ENCODE results near the gene ZCWPW1.
"Not testable (repeated sequence)": the region's sequence is repeated elsewhere in the genome, so short reads cannot be mapped to it uniquely, and the experiment has no call there.

Gene ZCWPW1

DNA sequence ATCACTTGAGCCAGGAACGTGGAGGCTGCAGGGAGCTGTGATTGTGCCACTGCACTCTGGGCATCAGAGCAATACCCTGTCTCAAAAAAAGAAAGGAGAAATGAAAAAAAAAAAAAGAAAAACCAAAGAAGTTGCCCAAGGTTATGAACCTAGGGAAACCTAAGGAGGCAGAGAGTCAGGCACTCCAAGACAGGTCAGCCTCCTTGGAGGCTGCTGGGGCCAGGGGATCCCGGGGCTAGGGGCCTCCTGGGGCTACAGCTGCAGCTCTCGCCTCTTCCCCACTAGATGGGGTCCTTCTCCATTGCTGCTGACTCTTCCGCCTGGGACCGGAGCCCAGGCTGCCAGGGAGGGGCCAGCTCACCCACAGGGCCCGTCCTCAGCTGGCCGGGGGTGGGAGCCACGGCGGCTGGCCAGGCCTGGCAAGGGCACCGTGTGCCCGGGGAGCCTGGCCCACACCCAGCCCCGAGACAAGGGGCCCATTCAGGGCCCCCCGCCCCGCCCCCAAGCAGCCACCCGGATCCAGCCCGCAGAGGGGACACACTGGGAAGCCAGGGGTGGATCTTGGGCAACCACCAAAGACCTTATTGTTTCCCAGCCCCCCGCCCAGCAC, 37.3 kb upstream of the ZCWPW1 start:
- ATAC-seq (no peak), DNase-seq (no peak)
- Mint-ChIP-seq H3K4me1 (peaks cover 34% of the 10 kb centered on the region), H3K27ac (peak overlapping the region in 1 of 2 donors; percentile 48), H3K27me3 (no peaks in the 10 kb centered on the region), H3K4me3 (no peak overlapping the region), H3K9me3 (no peaks in the 10 kb centered on the region)

- peaks cover 29% of the 10 kb centered on the region for H3K4me1 Mint-ChIP-seq
- DNase-seq (no peak), ATAC-seq (no peak)
- H3K27ac Mint-ChIP-seq: peak overlapping the region in 1 of 2 donors; percentile 48
- no peak overlapping the region for H3K4me3 Mint-ChIP-seq
- H3K27me3 Mint-ChIP-seq: no peaks in the 10 kb centered on the region
- H3K9me3 Mint-ChIP-seq: no peaks in the 10 kb centered on the region
Observed at GRCh38 chr7:100465299-100465698, 36.8 kb upstream of the ZCWPW1 start.

DNA sequence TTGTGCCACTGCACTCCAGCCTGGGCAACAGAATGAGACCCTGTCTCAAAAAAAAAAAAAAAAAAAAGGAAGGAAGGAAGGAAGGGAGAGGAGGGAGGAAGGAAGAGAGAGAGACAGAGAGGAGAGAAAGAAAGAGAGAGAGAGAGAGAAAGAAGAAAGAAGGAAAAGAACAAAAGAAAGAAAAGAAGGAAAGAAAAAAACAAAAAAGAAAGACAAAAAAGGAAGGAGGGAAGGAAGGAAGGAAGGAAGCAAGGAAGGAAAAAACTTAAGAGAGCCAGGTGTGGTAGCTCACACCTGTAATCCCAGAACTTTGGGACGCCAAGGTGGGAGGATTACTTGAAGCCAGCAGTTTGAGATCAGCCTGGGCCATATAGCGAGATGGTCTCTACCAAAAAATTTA, 36.3 kb upstream of the ZCWPW1 start:
- ATAC-seq (no peak), DNase-seq (no peak)
- Mint-ChIP-seq H3K9me3 (no peaks in the 10 kb centered on the region), H3K27me3 (no peaks in the 10 kb centered on the region), H3K4me3 (no peak overlapping the region), H3K4me1 (peaks cover 24% of the 10 kb centered on the region), H3K27ac (peak overlapping the region; percentile 31 to 41)

- peak within 1 kb of the TSS; percentile 31 to 41 for H3K27ac Mint-ChIP-seq
Observed at GRCh38 chr7:100464210-100464660, 35.7 kb upstream of the ZCWPW1 start, which contains the start of gene SPACDR. TSS of gene SPACDR (minus strand) at chr7:100464260. CDS start at chr7:100464025, 235 bp downstream.

GRCh38 chr7:100457033-100457432, 28.5 kb upstream of the ZCWPW1 start:
- no peak overlapping the region for H3K27ac Mint-ChIP-seq
- H3K4me1 Mint-ChIP-seq: peaks cover 26% of the 10 kb centered on the region
- no peaks in the 10 kb centered on the region for H3K27me3 Mint-ChIP-seq
- no peaks in the 10 kb centered on the region for H3K9me3 Mint-ChIP-seq
- DNase-seq (no peak), ATAC-seq (no peak)
- no peak overlapping the region for H3K4me3 Mint-ChIP-seq

More at GRCh38 chr7:100464210-100464660, 35.7 kb upstream of the ZCWPW1 start, which contains the start of gene SPACDR:
- H3K27me3 Mint-ChIP-seq: no peaks in the 10 kb centered on the region
- DNase-seq (no peak), ATAC-seq (no peak)
- H3K4me3 Mint-ChIP-seq: no peak within 1 kb of the TSS
- H3K9me3 Mint-ChIP-seq: no peaks in the 10 kb centered on the region
- H3K4me1 Mint-ChIP-seq: peaks cover 24% of the 10 kb centered on the region

GRCh38 chr7:100456562-100456961, 28.1 kb upstream of the ZCWPW1 start:
- Mint-ChIP-seq H3K4me1 (peaks cover 26% of the 10 kb centered on the region), H3K27ac (no peak overlapping the region), H3K9me3 (no peaks in the 10 kb centered on the region), H3K4me3 (no peak overlapping the region), H3K27me3 (no peaks in the 10 kb centered on the region)
- ATAC-seq (no peak), DNase-seq (no peak)

- H3K27ac Mint-ChIP-seq: no peak overlapping the region
- no peaks in the 10 kb centered on the region for H3K27me3 Mint-ChIP-seq
- DNase-seq (no peak), ATAC-seq (no peak)
- H3K9me3 Mint-ChIP-seq: no peaks in the 10 kb centered on the region
- H3K4me1 Mint-ChIP-seq: peaks cover 36% of the 10 kb centered on the region
- H3K4me3 Mint-ChIP-seq: no peak overlapping the region
Observed at GRCh38 chr7:100455206-100455605, 26.7 kb upstream of the ZCWPW1 start.

- peaks cover 33% of the 10 kb centered on the region for H3K4me1 Mint-ChIP-seq
- H3K27me3 Mint-ChIP-seq, H3K4me3 Mint-ChIP-seq, ATAC-seq, H3K9me3 Mint-ChIP-seq, DNase-seq: not testable (repeated sequence)
- H3K27ac Mint-ChIP-seq: peak overlapping the region in 1 of 2 donors; percentile 54
Observed at GRCh38 chr7:100453854-100454253, 25.4 kb upstream of the ZCWPW1 start.

DNA sequence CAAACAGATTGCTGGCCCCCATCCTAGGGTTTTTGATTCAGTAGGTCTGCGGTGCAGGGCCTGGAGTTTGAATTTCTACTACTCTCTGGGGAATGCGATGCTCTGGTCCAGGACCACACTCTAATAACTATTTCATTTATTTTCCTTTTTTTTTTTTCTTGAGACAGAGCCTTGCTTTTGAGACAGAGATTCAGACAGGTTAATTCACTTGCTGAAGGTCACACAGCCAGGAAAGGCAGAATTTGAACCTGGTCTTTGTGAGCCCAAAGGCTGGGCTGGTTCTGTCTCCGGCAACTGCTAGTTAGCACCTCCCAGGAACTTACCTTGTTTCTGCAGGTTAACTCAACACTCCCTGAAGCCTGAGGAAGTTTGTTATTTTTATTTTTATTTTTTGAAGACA, 24.0 kb upstream of the ZCWPW1 start:
- no peaks in the 10 kb centered on the region for H3K9me3 Mint-ChIP-seq
- H3K27ac Mint-ChIP-seq: no peak overlapping the region
- H3K4me1 Mint-ChIP-seq: peaks cover 33% of the 10 kb centered on the region
- H3K27me3 Mint-ChIP-seq: no peaks in the 10 kb centered on the region
- ATAC-seq (no peak), DNase-seq (no peak)
- H3K4me3 Mint-ChIP-seq: no peak overlapping the region

DNA sequence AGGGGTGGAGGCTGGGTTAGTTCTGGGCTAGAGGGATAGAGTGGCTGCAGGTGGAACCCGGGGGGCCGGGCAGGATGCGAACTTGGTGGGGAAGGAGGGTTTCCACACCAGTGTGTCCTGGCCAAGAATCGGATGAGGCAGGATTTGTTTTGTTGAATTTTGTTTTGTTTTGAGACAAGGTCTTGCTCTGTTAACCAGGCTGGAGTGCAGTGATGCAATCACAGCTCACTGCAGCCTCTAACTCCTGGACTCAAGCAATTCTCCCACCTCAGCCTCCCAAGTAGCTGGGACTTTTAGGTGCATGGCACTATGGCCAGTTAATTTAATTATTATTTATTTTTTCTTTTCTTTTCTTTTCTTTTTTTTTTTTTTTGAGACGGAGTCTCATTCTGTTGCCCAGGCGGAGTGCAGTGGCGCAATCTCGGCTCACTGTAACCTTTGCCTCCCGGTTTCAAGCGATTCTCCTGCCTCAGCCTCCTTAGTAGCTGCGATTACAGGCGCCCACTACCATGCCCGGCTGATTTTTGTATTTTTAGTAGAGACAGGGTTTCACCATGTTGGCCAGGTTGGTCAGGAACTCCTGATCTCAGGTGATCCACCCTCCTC, 20.8 kb upstream of the ZCWPW1 start:
- Mint-ChIP-seq H3K27me3 (no peaks in the 10 kb centered on the region), H3K27ac (no peak overlapping the region), H3K4me1 (peaks cover 36% of the 10 kb centered on the region), H3K4me3 (no peak overlapping the region), H3K9me3 (no peaks in the 10 kb centered on the region)
- DNase-seq: no peak
- no peak for ATAC-seq

DNA sequence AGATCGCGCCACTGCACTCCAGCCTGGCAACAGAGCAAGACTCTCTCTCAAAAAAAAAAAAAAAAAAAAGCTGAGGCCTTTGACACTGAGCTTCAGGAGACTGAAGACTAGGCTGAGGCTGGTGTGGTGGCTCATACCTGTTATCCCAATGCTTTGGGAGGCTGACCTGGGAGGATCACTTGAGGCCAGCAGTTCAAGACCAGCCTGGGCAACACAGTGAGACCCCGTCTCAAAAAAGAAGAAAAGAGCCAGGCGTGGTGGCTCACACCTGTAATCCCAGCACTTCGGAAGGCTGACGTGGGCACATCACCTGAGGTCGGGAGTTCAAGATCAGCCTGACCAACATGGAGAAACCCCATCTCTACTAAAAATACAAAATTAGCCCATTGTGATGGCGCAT, 18.9 kb upstream of the ZCWPW1 start:
- not testable (repeated sequence) for H3K27ac Mint-ChIP-seq, H3K9me3 Mint-ChIP-seq

DNA sequence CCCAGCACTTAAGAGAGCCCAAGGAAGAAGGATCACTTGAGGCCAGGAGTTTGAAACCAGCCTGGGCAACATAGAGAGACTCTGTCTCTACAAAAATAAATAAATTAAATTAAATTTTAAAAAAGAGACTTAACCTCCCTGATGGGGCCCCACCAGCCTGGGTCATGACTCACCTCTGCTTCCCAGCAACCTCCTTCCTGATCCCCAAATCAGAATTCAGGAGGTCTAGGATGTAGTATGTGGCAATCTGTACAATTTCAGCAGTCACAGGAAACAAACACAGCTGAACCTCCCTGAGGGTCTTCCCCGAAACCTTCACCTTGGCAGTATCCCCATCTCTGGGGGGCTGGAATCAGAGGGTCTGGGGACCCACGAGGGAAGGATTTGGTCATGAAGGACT, 17.5 kb upstream of the ZCWPW1 start:
- no peak overlapping the region for H3K4me3 Mint-ChIP-seq
- H3K9me3 Mint-ChIP-seq: no peaks in the 10 kb centered on the region
- ATAC-seq: no peak

More for the DNA sequence above, 18.9 kb upstream of the ZCWPW1 start:
- peaks cover 39% of the 10 kb centered on the region for H3K4me1 Mint-ChIP-seq
- H3K4me3 Mint-ChIP-seq, H3K27me3 Mint-ChIP-seq, DNase-seq, ATAC-seq: not testable (repeated sequence)

DNA sequence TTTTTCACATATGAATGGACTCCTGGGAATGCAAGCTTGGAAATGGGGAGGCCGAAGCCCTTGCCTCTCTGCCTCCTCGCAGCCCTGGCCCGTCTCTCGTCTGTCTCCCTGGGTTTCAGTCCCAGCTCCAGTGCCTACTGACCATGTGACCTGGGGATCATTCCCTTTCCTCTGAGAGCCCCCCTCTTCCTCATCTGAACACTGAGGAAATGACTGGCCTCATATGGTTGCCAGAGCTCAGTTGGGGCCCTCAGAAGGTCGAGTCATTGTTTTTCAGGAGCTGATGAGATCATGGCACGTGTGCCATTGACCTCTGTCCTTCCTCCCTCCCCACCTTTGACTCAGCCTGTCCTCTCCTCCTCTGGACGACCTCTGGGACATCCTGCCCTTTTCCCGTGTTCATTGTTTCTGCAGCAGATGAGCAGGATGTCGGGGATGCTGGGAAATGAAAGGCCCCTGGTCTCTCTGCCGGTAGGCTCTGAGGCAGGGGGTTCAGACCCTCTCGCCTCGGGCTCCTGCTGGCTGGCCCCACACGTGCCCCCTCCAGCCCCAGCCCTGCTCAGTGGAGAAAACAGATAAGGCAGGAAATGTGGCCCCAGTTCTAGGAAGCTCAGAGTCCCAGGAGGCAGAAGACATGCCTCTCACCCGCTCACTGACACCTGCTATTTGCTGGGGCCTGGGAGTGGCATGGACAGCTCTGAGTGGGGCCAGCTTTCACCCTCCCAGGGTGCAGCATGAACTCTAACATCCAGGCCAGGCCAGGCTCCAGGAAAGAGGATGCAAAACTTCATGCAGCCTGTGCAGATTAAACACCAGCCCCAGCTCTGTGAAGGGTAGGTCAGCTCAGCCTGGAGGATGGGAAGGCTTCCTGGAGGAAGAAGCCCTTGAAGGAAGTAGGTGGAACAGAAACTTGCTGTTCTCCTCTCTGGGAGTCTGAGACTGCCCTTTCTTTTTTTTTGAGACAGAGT, 16.1 kb upstream of the ZCWPW1 start:
- H3K4me3 Mint-ChIP-seq: peak overlapping the region; percentile 18 to 65
- H3K4me1 Mint-ChIP-seq: peaks cover 26% of the 10 kb centered on the region
- no peaks in the 10 kb centered on the region for H3K27me3 Mint-ChIP-seq
- peak; percentile 71 for ATAC-seq
- no peak for DNase-seq
- H3K27ac Mint-ChIP-seq: peak overlapping the region; percentile 72 to 85
- no peaks in the 10 kb centered on the region for H3K9me3 Mint-ChIP-seq

More for the DNA sequence above, 17.5 kb upstream of the ZCWPW1 start:
- H3K27me3 Mint-ChIP-seq: no peaks in the 10 kb centered on the region
- peaks cover 38% of the 10 kb centered on the region for H3K4me1 Mint-ChIP-seq
- no peak overlapping the region for H3K27ac Mint-ChIP-seq
- DNase-seq: no peak

GRCh38 chr7:100443096-100443840, 14.8 kb upstream of the ZCWPW1 start:
- peaks cover 26% of the 10 kb centered on the region for H3K4me1 Mint-ChIP-seq
- H3K27me3 Mint-ChIP-seq: no peaks in the 10 kb centered on the region
- H3K4me3 Mint-ChIP-seq: no peak overlapping the region
- H3K27ac Mint-ChIP-seq: no peak overlapping the region
- no peaks in the 10 kb centered on the region for H3K9me3 Mint-ChIP-seq
- DNase-seq (no peak), ATAC-seq (no peak)
